NCI-H2196 treated with DMSO at 0.1 percent for 48 hours (cell line): Measurements from ENCODE around the gene SMARCE1.

Source experiments
- DNase-seq: peaks from one replicate; lab custom pipeline; 2025; ENCODE audit not compliant: unreplicated experiment; lab: John Stamatoyannopoulos, UW

Gene SMARCE1

GRCh38 chr17:40612599-40613244 is 34.9 kb downstream of the SMARCE1 start:
- DNase-seq, result no peak

DNA sequence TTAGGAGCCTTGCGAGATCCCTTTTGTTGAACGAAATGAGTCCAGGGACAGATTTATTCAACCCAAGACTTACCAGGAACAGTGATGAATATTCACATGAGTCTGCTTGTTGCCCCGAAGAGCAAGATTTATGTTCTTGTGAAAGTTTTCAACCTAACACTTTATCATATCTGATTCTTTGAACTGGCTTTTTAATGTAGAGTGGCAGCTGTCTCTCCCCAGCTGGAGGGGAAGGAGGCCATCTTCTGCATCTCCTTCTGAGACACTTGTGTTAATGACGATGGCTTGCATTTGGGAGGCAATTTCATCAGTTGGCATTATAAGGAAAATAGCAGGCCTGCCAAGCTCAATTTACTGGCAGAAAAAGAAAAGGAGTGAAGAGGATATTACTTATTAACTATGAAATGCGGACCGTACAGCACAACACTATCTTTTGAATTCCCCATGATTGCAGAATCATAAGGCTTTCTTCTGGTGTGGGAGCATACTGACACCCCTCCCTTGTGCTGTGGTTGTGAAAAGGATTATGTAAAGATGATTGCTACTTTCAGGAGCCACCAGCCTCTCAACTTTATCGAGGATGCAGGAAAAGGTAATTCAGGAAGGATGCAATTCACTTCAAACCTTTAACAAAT is 35.7 kb downstream of the SMARCE1 start:
- no peak for DNase-seq

DNA sequence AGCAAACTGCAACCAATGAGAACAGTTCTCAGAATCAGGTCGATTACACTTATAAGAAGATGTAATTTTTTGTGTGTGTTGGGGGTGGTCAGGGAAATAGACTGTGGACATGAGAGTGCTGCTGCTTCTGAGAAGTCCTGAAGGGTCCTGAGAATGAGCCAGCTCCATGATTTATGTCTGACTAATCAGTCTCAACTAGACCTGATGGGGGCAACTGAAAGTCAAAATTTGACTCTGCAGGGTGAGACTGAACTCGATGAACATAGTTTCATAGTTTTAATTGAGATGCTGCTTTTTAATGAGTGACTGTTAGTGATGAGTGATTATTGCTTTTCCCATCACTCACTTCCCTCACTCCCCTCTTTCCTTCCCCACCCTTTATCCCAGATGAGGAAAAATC is 37.3 kb downstream of the SMARCE1 start:
- DNase-seq, result no peak

GRCh38 chr17:40608061-40608581 is 39.5 kb downstream of the SMARCE1 start:
- DNase-seq, result no peak

- DNase-seq, result no peak
Measured at GRCh38 chr17:40607641-40608040, 40.0 kb downstream of the SMARCE1 start.

- DNase-seq, result no peak
Measured at GRCh38 chr17:40606548-40607353, 40.9 kb downstream of the SMARCE1 start.

DNA sequence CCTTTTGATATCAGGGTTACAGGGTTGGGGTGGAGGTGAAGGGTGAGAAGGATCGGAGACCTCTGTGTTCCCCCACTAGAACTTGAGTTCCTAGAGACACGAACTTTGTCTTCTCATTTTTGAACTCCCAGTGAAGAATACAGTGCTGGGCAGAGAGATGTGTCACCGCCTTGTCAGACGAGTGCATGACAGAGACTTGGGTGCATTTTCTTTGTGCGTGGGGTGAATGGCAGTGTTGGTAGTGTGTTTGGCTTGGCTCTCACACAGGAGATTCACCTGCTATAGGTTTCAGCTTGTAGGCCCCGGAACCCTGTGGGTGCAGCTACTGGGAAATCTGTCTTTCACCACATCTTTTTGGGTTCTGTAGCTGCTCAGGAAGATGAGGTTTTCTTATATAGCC is 42.3 kb downstream of the SMARCE1 start:
- no peak for DNase-seq

DNA sequence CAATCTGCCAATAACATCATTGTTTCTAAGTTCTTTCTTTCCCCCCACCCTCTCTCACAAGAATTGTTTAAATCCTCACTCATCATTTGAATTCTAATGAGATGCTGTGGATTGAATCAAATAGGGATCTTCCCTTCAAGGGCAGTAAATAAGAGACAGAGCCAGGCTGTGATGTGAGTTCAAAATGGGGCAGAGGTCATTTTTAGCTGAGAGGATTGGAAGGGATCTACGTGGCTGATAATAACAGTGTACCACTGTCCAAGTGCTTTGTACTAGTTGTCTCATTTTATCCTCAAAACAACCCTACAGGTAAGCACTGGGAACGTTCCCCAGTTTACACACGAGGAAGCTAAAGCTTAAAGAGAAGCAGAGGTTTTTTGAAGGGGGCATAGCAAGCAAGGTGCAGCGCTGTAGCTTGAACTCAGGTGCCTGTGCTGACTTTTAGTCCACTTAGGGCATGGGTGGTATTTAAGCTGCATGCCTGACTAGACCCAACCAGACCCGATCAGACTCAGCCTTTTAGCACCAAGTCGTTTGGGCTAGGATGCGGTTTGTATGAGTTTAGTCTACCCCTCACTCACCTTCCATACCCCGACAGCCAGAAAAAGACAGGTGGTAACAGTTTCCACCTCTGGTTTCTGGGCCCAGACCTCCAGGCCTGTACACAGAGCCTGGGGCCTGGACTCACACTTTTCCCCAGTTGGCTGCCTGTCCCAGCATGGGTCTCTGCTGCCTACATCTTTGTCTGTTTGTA is 43.1 kb downstream of the SMARCE1 start:
- no peak for DNase-seq

DNA sequence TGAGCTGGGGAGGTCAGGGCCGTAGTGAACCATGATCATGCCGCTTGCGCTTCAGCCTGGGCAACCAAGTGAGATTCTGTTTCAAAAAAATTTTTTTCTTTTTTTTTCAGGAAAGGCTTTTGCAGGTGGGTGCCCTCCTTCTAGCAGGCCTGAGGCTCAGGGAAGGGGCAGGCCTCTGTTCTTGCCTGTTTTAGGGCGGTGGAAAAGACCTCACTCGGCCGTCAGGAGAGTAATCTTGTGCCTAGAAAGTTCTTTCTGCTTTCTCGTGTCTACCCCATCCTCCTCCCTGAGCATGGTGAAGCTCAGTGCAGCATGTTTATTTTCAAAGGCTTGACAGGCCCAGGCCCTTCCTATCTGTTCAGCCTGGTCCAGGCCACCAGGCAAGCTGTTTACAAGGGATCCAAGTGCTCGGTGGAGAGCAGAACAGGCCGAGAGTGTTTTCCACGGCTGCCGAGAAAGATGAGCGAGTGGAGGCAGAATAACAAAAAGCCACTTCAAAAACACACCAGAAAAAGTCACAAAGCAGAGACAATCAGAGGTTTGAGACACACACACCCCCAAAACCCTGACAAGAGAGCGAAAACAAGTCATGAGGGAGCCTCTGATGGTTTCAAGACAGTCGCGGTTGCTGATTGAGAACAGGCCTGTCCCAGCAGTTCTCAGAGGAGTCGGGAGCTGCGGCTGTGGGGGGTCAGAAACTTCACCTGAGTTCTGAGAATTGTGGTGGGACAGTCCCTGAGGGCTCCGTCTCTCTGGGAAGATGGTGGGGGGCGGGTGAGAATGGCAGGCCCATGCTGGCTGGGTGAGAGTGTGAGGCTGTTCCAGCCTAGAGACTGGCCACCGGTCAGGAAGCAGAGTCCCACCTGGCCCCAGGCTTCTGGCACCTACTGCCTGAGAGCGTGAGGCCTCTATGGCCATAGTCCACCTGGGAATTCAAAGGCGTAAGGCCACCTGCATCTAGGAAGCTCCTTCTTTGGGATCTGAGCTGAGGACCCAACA is 44.9 kb downstream of the SMARCE1 start:
- DNase-seq, result no peak

DNA sequence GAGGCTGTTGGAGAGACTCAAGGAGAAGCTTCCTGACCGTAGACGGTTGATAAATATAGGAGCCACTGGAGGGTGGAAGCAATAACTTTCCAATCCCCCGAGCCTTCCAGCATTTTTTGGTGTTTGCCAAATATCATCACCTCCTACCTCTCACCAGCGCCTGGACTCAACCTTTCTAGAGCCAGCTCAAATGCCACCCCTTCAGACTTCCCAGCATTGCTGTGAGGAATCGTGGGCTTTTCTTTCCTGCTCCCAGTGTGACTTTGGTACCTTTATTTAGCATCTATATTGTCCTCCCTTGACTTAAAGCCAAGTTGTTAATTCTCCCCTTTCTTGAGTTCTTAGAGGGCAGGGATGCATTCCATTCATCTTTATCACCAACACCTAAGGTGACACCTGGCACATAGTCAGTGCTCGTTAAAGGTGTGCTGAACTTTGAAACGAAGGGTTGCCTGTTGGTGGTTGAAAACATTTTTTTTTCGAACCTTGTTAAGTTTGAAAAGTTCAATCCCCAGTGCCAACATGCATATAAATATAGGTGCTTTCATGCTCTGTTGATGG is 47.1 kb downstream of the SMARCE1 start:
- no peak for DNase-seq

- no peak for DNase-seq
Measured at GRCh38 chr17:40599468-40599763, 48.2 kb downstream of the SMARCE1 start.

DNA sequence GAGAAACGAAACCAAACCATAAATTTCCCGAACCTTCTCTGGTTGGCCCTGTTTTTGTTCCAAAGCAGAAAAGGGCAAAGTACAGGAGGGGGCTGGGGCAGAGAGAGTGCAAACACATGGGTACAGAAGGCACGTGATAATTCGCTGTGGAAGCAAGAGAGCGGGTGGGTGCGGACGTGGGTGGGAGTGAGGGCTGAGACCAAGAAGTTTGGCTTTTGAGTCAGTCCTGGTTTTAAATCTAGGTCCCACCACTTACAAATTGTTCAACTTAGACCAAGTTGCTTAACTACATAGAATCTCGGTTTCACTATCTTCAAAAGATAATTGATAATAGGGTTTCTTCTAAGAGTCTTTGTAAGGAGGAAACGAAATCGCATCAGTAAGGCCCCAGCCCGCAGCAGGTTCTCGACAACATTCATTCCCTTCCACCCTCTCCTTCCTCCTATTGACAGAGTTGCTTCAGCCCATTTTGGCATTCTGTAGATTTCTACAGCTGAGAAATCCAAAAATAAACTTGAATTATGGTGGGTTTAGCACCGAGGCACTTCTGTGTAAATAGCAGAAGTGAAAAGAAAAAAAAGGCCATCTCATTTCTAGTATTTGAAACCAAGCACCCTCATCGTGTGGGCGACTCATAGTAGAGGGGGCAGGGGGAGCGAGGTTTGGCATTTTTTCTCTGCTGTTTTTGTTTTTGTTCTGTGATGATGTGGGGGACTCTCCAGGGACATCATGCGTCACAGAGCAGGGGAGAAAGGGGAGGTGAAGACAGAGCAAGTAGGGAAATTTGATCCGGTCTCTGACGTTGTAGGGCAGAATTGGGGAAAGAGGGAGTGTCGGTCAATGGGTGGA is 48.8 kb downstream of the SMARCE1 start:
- no peak for DNase-seq

GRCh38 chr17:40598301-40598618 is 49.4 kb downstream of the SMARCE1 start:
- DNase-seq, result no peak

- DNase-seq, result no peak
Measured at GRCh38 chr17:40597556-40598300, 49.9 kb downstream of the SMARCE1 start.

DNA sequence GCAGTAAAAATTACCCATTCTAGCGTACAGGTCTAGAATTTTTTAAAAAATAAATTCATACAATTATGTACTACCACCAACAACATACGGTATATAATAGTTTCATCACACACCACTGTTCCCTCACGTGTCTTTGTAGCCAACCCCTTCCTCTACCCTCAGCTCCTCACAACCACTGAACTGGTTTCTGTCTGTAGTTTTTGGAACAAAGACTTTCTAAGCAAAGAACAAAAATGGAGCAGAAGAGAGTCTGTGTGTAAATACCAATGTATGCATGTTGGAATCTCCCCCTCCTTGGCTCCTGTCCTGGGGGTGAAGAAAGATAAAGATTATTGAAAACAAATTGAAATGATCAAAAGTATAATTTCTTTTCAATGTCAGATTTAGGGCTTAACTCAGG is 50.5 kb downstream of the SMARCE1 start:
- DNase-seq, result no peak

GRCh38 chr17:40596261-40596919 is 51.2 kb downstream of the SMARCE1 start:
- DNase-seq, result no peak

DNA sequence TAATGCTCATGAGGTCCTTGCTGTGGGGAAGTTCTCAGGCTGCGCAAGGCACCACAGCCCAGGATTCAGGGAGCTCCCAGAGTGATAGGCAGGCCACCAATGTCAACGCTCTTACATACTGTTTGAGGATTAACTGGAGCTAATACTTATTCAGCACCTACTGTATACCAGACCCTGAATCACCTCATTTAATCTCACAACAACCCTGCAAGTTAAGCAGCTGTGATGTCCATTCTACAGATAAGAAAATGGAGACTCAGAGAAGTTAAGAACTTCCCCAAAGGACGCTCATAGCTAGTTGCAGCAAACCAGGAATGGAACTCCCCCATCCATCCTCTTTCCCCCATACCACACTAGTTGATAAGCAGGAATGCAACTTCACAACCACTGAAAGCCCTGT is 56.9 kb downstream of the SMARCE1 start:
- DNase-seq, result no peak

DNA sequence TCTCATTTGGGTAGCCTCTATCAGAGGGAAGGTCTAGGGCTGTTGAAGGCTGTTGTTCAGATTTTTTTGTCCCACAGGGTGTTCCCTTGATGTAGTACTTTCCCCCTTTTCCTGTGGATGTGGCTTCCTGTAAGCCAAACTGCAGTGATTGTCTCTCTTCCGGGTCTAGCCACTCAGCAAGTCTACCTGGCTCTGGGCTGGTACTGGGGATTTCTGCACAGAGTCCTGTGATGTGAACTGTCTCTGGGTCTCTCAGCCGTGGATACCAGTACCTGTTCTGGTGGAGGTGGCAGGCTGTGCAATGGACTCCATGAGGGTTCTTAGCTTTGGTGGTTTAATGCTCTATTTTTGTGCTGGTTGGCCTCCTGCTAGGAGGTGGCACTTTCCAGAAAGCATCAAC is 59.1 kb downstream of the SMARCE1 start:
- no peak for DNase-seq
